Frontal cortex (tissue), 4 donors: ENCODE measurements around the gene MPI. TPM values are rescaled to one million over a fixed set of nuclear protein-coding genes. Genes with fewer than 3 reads are reported as not detected.
"Not testable (repeated sequence)": the region's sequence is repeated elsewhere in the genome, so short reads cannot be mapped to it uniquely, and the experiment has no call there.

Source experiments
- DNase-seq, 2 donors: peaks; one replicate each; pipeline ENCODE4 v3.0.0; 2012; ENCODE audit warnings: low spot score in 2 of 2
- FAIRE-seq: peaks from 2 replicates; lab custom pipeline; 2012; peaks lifted over from hg19 to GRCh38; lab: Jason Lieb, UNC
- total RNA-seq: library from RNA; depleted of rRNA; stranded (reverse); fragments of >200 nt; gene quantifications from one replicate; pipeline ENCODE4 v1.2.3, GENCODE V29; 2014
- donor health status: control.
- donor health status: control.
- donor health status: control.

The MPI gene
- total RNA-seq, 1 donor from 2014 or later: 26.1 TPM

DNA sequence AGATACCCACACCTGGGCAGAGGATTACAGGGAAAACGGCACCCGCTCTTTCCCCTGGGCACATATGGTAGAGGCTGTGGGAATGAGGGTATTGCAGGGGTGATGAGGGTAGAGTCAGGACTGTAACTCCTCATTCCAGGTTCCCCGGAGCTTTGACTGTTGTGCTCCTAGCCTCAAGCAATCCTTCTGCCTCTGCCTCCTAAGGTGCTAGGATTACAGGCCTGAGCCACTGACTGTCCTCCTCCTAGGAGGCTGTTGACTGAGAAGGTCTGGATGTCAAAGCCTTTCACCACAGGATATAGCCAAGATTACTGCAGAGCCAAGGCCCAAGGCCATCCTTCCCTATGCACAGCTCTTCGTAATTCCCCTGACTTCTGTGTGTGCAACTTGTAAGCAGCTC, 1.1 kb upstream of the MPI start:
- no peak for DNase-seq
- FAIRE-seq: no peak

DNA sequence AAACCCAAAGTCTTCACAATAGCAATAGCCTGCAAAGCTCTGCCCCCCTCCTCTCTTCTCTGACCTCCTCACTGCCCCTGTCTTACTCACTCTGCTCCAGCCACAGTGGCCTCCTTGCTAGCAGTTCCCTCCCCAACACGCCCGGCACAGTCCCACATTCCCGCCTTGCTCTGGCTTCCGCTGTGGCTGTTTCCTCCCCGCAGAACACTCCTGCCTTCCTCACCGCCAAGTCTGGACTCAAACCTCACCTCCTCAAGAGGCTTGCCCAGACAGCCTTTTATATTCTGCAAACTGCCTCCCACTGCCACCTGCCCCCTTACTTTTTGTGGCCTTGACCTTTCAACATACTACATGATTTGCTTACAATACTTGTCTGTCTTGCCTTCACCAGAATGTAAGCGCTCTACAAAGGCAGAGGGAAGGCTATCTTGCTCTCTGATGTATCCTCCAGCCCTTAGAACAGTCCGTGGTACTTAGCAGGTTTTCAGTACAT, 406 bp upstream of the MPI start:
- FAIRE-seq (no peak), DNase-seq (peak; percentile 56 to 63)

GRCh38 chr15:74890665-74890960, 771 bp downstream of the MPI start:
- DNase-seq (no peak), FAIRE-seq (no peak)

DNA sequence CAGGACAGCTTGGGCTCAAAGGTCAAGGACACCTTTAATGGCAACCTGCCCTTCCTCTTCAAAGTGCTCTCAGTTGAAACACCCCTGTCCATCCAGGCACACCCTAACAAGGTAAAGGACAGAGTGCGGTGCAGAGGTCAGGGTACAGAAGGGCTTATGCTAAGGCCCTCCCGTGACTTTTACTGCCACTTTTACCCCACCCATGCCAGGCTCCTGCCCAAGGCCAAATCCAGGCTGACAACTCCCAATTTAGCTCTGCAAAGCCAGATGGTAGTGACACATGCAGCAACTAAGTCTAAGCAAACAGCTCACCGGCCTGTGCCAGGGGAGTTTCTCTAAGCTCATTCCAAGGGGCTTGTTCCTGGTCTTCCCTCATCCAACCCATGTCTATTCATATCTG, 1.6 kb downstream of the MPI start:
- FAIRE-seq (no peak), DNase-seq (no peak)

- FAIRE-seq: no peak
These were observed 2.5 kb downstream of the MPI start for GRCh38 chr15:74892313-74892712.

GRCh38 chr15:74892931-74893330, 3.1 kb downstream of the MPI start:
- DNase-seq (no peak), FAIRE-seq (no peak)

More at GRCh38 chr15:74892313-74892712, 2.5 kb downstream of the MPI start:
- no peak for DNase-seq

GRCh38 chr15:74893627-74894026, 3.8 kb downstream of the MPI start:
- DNase-seq (no peak), FAIRE-seq (no peak)

GRCh38 chr15:74894383-74894782, 4.5 kb downstream of the MPI start:
- not testable (repeated sequence) for FAIRE-seq, DNase-seq

- FAIRE-seq (no peak), DNase-seq (no peak)
These were observed 6.0 kb downstream of the MPI start for GRCh38 chr15:74895830-74896229.

GRCh38 chr15:74896316-74896715, 6.5 kb downstream of the MPI start:
- DNase-seq (no peak), FAIRE-seq (no peak)

DNA sequence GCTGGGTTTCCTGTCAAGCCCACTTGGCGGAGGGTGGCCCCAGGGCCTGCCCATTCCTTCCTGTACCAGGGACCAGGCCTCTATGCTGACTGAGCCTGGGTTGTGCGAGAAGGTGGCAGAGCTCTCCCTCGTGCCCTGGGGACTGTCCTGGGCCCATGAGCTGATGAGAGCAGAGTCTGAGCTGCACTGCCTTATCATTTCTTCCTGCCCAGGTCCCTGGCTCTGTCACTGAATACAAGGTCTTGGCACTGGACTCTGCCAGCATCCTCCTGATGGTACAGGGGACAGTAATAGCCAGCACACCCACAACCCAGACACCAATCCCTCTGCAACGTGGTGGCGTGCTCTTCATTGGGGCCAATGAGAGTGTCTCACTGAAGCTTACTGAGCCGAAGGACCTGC, 7.5 kb downstream of the MPI start:
- DNase-seq (no peak), FAIRE-seq (no peak)

DNA sequence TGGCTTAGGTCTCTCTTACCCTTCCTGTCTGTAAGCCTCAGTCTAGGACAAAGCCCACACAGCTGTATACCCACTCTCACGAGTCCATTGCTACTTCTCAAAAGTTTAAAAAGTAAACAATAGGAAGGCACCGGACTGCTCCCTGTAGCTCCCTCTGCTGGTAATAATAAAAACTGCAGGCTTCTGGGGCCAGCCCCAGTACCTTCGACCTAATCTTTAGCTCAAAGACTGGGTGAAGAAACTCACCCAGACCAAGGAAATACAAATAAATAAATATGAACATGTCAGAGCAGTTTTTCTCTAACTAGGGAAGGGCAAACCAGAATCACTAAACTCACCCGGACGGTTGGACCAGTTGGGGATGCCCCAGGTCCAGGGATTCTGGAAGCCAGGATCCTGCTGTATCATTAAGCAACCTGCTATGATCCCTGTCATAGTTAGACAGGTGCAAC, 11.8 kb downstream of the MPI start:
- FAIRE-seq: no peak
- peak in 1 of 2 donors; percentile 72 for DNase-seq

DNA sequence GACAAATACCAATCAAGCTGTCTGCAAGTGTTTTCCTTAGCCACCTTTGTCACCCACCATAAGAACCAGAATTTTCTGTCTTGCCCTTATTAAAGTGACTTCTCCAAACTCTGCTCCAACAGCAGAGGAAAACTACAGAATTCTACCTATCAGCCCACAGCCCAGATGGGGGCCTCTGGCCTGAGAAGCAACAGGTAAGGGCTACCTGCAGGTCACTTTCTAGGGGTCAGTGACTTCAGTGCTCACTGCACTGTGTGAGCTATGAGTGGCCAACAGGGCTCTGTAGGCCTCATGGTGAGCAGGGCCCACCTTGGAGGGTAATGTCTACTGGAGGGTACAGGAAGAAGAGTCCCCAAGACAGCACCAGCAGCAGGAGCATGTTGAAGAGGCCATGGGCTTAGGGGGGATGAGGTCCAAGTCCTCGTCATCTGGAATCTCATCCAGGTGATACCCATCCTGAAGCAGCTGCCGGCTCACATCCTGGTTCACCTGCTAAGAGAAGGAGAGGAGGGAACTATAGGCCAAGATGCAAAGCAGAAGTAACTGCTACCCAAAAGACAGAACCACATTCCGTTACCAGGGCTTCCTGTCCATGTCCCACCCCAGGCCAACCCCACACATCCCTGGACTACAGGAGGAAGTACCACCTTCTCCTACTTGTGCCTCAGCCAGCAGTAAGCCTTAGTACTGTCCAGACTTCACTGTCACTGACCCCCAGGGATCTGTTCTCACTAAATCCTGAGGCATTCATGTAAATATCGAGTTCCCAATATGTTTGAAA, 12.6 kb downstream of the MPI start:
- no peak for FAIRE-seq
- DNase-seq: no peak

DNA sequence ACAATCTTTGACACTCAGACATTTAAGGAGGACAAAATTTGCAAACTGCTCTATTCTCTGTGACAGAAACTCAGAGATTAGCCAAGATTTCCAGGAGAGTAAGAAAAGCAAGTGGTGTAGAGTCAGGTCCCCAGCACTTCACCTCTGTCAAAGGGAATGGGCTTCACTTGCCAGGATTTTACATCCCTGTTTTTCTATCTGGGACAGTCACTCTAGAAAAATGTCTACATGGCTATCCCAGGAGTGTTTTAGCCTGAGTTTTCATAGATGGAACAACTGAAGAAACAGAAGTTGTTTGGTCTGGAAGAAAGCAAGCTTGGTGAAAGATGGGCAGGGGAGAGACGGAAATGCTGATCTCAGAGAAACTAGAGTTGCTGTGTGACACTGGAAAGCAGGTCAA, 13.8 kb downstream of the MPI start:
- no peak for FAIRE-seq
- DNase-seq: no peak

DNA sequence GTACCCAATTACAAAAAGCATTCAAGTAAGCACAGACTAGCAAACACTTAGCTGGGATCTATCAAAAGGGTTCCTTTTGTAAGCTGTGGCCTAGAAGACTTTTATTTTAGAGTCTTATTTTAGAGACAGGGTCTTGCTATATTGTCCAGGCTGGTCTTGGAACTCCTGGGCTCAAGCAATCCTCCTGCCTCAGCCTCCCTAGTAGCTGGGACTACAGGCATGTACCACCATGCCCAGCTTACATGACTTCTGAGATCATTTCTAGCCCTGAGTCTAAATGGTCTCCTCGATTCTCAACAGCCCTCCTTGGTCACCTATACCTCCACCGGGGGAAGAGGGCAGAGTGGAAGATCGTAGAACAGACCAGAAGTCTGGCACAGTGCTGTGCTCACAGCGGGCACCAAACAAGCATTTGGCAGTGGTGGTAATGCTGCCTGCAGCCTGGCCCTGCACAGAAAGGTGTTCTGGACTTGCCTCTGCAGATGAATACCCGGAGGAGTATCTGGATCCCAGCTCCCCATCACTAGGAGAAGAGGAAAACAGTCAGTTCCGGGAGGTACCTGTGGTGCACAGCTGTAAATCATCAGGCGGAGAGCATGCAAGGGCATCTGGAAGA, 14.5 kb downstream of the MPI start:
- FAIRE-seq (no peak), DNase-seq (no peak)

GRCh38 chr15:74906067-74906449, 16.2 kb downstream of the MPI start:
- peak in 1 of 2 donors; percentile 35 for DNase-seq

DNA sequence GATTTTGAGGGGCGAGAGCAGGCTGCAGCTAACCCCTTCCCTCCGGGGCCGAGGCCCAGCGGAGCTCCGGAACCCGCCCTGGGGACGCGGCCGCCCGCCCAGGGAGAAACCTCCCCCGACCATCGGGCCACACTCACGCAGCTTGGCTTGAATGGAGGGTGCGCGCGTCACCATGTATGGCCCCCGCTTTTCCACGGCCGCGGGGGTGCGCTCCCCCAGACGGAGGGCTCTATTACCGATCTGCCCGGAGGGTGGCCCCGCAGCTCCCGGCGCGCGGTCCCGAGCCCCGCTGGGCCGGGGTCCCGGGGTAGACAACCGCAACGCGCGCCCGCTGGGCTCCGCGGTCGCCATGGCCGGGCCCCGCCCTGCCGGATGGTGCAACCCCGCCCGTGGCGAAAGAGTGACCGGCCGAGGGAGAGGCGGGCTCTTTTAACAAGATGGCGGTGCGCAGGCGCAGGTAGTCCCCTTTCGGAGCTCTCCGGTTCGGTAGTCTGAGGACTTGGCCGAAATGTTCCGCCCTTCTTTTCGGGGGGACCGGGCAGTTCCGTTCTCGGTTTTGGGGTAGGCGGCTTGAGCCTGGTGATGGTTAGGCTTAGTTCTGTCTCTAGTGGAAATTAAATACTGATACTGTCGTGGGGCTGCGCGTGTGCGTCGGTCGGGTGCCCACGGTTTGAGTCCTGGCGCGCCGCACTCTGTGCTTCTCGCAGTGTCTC, 16.8 kb downstream of the MPI start, which contains the start of gene FAM219B:
FAM219B (minus strand) TSS at position 402 of the 713 bp plus-strand sequence; CDS start at position 351, 51 bp downstream.
- no peak for FAIRE-seq
- DNase-seq: peak; percentile 89 to 94

More at GRCh38 chr15:74906067-74906449, 16.2 kb downstream of the MPI start:
- FAIRE-seq: no peak

DNA sequence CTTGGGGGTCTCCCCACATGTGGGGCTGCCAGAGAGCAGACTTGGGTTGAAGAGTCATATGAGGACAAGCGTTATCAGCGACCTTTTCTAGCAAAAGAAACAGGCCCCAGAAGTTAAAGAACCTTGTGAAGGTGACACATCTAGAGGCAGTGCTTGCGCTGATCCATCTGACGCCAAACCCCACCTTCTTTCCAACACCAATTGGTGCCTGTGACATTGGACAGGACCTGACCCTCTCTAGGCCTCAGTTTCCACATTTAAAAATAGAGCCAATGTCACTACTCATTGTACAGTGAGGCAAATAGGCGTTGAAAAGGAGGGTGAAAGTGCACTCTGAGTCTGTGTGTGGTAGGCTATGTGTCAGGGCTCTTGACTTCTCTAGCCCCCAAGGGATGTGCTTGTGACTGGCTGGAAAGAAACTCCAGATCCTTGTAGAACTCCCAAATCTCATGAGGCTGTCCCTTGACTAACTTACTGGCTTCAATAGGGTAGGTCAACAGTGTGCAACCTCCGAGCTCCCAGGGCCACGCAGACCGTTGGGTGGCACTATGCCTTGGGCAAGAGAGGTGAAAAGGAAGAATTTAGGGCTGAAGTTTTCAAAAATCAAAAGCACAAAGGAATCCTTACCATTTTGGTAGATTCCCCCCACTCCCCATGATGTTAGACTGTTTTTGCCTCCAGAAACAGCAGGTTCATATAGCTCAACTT, 17.5 kb downstream of the MPI start:
- DNase-seq: no peak
- no peak for FAIRE-seq

- no peak for FAIRE-seq
These were observed 18.8 kb downstream of the MPI start for GRCh38 chr15:74908635-74909034.

DNA sequence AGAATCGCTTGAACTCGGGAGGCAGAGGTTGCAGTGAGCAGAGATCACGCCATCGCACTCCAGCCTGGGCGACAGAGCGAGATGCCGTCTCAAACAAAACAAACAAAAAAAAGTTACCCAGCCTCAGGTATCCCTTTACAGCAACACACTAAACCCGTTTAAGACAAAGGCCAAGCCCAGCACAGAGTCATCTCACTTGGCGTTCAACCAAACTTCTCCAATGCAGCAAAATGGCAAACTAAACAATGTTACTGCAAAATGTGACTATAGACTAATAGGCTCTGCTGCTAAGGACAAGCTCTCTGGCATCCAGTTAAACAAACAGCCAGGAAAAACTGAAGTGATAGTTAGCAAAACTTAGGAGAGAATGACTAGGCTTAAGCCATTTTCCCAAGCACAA, 23.2 kb downstream of the MPI start:
- no peak for DNase-seq
- no peak for FAIRE-seq

More at GRCh38 chr15:74908635-74909034, 18.8 kb downstream of the MPI start:
- no peak for DNase-seq
